Activated effector memory CD4-positive, alpha-beta T cell treated with anti-CD3 and anti-CD28 coated beads, Interleukin-2, amount 50 U/mL, for 16 hours (primary cell): Measurements from ENCODE around the gene ZCCHC7.
"Not testable (repeated sequence)": the region's sequence is repeated elsewhere in the genome, so short reads cannot be mapped to it uniquely, and the experiment has no call there.

Experiments used
- DNase-seq: peaks from one replicate; pipeline ENCODE4 v3.0.0-alpha.2; 2020

ZCCHC7 gene

DNA sequence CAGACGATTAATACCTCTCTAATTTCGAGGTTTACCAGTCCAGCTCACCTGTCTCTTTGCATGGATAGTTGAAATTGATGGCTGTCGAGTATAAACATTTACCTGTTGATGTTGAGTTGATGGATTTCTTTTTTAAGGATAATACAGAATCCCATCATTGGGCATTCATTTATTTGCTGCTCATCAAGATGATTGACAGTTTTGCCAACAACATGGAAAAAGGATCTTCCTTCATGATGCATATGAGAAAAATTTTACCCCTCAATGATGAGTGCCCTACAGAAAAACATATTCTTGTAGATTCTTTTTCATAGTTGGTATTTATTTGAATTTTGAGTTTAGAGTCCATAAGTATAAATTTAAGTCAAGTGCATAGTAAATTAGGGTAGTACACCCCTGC is 59.2 kb downstream of the ZCCHC7 start:
- DNase-seq, result no peak

DNA sequence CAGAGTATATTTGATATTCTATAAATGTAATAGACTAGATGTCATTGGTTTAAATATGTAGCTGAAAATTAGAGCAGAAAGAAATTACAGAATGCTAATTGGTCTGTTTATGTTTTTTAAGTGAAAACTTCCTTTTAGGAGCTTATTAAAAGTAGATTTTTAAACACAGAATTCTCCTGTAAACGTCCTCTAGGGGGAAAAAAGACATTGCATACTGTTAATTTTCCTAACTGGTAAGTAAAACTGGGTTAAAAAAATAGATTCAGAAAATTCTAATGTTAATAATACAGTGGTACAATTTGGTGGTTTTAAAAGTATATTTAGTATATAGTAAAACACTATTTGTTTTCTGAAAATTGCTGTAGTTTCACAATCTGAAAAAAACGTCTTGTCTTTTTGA is 59.8 kb downstream of the ZCCHC7 start:
- no peak for DNase-seq

GRCh38 chr9:37182718-37183117 is 62.3 kb downstream of the ZCCHC7 start:
- DNase-seq, result no peak

- DNase-seq, result no peak
These were observed 64.8 kb downstream of the ZCCHC7 start for GRCh38 chr9:37184905-37185867.

DNA sequence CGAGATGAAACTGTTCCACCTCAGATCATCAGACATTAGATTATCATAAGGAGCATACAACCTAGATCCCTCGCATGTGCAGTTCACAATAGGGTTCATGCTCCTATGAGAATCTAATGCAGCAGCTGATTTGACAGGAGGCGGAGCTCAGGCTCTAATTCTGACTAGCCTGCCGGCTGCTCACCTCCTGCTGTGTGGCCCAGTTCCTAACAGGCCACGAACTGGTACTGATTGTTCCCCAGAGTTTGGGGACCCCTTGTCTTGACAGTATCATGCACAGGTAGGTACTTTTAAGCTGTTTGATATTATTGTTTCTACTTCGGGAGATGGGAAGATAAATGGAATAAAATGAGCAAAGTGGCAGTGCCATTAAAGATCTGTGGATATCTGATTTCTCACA is 66.9 kb downstream of the ZCCHC7 start:
- DNase-seq, result no peak

GRCh38 chr9:37187713-37188439 is 67.5 kb downstream of the ZCCHC7 start:
- DNase-seq, result no peak

DNA sequence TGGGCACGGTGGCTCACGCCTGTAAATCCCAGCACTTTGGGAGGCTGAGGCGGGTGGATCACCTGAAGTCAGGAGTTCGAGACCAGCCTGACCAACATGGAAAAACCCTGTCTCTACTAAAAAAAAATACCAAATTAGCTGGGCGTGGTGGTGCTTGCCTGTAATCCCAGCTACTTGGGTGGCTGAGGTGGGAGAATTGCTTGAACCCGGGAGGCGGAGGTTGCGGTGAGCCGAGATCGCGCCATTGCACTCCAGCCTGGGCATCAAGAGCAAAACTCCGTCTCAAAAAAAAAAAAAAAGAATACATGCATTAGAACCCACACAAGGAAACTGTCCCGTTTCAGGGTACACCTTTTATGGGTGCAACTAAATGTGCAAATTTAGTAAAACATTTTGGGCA is 70.4 kb downstream of the ZCCHC7 start:
- not testable (repeated sequence) for DNase-seq

DNA sequence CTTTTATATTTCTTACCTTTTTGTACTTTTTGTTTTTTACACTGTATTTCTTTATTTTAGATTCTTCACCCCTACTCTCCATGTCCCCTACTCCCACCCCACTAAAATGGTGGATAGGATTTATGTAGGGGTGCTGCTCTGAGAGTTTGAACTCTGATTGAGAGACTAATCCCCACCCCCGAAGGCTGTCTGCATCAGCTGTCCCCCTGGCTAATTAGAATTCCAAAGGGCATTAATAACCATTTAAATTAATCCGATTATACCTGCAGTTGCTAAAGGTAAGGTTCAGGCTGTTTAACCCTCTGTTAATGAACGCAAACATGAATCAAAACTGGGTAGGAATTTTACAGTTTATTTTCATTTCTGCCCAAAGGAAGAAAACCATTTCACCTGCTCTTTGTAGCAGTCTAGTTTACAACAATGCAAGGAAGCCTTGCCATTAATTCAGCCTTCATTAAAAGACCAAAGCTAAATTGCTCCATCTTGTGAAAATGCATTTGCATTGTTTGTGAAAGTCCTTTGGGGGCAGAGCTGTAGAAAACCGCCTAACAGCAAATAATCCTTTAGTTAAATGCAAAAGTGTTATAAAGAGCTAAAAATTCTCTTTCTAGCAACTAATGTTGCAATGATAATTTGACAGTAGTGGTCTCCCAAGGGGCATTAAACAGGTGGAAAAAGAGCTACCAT is 71.2 kb downstream of the ZCCHC7 start:
- no peak for DNase-seq

- no peak for DNase-seq
These were observed 72.4 kb downstream of the ZCCHC7 start for GRCh38 chr9:37192803-37193202.

GRCh38 chr9:37197158-37198038 is 77.0 kb downstream of the ZCCHC7 start:
- DNase-seq, result no peak

GRCh38 chr9:37198039-37198729 is 77.8 kb downstream of the ZCCHC7 start:
- no peak for DNase-seq

DNA sequence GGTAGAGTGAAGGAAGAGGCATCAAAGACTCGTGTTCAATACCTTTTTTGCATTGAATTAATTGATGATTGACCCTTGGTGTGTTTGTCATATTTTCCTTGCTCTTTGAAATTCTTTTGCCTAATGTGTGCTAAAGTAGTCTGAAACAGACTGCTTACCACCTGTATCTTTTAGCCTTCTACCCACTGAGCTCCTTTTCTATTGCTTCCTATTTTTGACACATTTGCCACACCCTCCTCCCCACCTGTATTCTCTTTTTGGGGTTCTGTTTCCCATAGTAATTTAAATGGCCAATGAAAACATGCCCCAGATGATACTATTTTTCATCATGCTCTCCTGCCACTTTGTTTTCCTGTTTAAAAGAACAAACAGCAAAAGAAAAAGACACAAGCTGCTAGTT is 78.5 kb downstream of the ZCCHC7 start:
- no peak for DNase-seq

DNA sequence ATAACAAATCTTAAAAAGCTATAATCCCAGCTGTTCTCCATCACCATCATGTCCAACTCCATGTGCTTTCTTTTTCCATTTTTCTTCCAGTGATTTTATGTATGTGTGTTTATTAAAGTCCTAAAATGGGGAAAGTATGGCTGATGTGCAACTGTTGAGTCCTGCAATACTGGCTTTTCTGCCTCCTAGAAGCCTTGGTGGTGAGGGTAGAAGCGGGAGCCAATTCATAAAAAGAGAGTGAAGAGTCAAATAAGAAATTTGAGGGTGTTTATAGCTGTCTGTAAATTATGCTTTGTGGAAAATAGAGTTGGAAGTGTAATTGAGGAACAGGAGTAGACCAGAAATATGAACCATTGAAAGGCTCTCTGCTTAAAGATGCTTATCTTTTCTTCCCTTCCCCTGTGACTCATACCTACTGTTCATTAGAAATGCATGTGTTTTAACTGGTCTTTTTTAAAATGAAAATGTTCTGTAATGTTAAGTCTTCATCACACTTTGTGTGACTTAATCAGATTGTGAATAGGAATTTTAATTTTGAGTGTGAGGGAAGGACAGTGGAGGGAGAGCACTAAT is 80.1 kb downstream of the ZCCHC7 start:
- DNase-seq, result no peak

DNA sequence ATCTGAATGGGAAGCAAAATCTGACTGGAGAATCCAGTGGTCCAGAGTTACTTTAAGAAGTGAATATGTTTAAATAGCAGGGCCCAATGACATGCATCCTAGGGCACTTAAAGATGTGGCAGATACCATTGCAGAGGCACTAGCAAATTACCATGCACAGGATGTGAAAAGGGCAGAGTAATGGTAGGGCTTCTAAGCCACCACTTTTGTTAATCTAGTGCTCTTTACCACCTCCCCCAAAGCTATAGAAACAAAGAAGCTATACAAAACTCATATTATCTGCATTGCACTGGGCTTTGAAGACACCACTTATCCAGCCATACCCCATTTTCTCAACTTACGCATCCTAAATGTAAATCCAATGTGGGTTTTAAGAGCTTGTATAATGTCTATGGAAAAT is 81.2 kb downstream of the ZCCHC7 start:
- no peak for DNase-seq

DNA sequence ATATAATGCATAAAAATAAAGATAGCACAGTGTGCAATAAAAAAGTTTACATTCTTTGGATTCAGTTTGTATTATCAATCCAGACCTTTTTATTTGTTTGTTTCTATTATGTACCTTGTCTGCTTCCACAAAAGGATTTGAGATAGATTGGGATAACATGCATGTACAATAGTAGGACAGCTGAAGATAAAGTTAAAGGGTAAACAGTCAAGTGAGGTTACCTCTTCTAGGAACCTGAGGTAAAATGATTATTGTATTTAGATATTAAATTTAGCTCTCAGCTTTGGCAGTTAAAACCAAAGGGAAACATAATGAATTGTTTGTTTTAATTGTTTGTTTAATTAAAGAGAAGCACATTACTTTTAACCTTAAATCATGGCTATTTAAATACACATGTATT is 81.7 kb downstream of the ZCCHC7 start:
- DNase-seq, result no peak

DNA sequence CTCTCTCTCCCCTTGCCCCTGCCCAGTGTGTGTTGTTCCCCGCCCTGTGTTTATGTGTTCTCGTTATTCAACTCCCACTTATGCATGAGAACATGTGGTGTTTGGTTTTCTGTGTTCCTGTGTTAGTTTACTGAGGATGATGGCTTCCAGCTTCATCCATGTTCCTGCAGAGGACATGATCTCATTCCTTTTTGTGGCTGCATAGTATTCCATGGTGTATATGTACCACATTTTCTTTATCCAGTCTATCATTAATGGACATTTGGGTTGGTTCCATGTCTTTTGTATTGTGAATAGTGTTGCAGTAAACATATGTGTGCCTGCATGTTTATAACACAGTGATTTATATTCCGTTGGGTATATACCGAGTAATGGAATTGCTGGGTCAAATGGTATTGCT is 83.1 kb downstream of the ZCCHC7 start:
- DNase-seq, result not testable (repeated sequence)

DNA sequence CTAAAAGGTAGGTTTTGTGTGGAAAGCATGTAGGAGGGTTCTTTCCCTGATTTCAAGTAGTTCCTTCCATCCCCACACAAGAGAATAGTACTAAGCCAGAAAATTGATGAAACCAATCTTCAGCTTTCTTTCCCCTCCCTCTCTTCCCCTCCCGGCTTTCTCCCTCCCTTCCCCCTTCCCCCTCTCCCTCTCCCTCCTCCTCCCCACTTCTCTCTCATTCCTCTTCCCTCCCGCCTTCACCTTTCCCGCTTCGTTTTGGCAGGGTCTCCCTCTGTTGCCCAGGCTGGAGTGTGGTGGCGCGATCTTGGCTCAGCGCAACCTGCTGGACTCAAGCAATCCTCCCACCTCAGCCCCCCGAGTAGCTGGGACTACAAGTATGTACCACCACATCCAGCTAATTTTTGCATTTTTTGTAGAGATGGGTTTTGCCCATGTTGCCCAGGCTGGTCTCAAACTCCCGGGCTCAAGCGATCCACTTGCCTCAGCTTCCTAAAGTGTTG is 85.8 kb downstream of the ZCCHC7 start:
- no peak for DNase-seq

- no peak for DNase-seq
These were observed 89.3 kb downstream of the ZCCHC7 start for GRCh38 chr9:37209431-37210386.

GRCh38 chr9:37210737-37211523 is 90.6 kb downstream of the ZCCHC7 start:
- no peak for DNase-seq
